ENCODE measurements around the gene ADRA1B. TPM values are rescaled to one million over a fixed set of nuclear protein-coding genes. Genes with fewer than 3 reads are reported as not detected.

ADRA1B gene
- total and polyA plus RNA-seq, 10 of the 15 experiments (the other 5 are each of a cell fraction or from before 2014, with no cell fraction given), result 0.04 TPM; not detected in 9

GRCh38 chr5:159992566-159992965, 76.3 kb downstream of the ADRA1B start:
- 47% methylated on average over 1 of the region's 1 CpG for WGBS (ENCODE audit: insufficient coverage, insufficient replicate concordance, low lambda C conversion rate, missing lambda C conversion rate)
- H3K9ac ChIP-seq (ENCODE audit: control insufficient read depth, insufficient read depth, low read length), result no peak overlapping the region
- peaks cover 6% of the 10 kb centered on the region; the same call in 2 of the 3 replicates for H3K9me3 ChIP-seq (replicated peaks; ENCODE audit: control insufficient read depth, insufficient read depth, low read length)
- H3K4me3 ChIP-seq, result no peak overlapping the region
- no peak overlapping the region for H3K4me2 ChIP-seq (ENCODE audit: control insufficient read depth, insufficient read depth)
- H3K27ac ChIP-seq (ENCODE audit: control insufficient read depth, insufficient read depth), result no peak overlapping the region
- H3K36me3 ChIP-seq (ENCODE audit: control insufficient read depth in 2 of 2, insufficient read depth in 2 of 2, low read length in 1 of 2), result no peaks in the 10 kb centered on the region
- ChIA-PET CTCF (interaction anchor here (1.5 kb wide), 1 partner anchor 30 kb away, joined by 4 read pairs; no protein-coding TSS in a partner anchor), SMC1A (ENCODE audit: uncharacterized antibody, unreplicated experiment) (no interaction called here), RAD21 (ENCODE audit: unreplicated experiment) (no interaction called here), POLR2A (no interaction called here)
- peaks cover 0 to 6% of the 10 kb centered on the region in 2 experiments; a peak in 2 of 4 replicates for H3K27me3 ChIP-seq (replicated peaks in 1 of 2; ENCODE audit: control insufficient read depth in 2 of 2, insufficient read depth in 2 of 2, low read length in 1 of 2)
- TF ChIP-seq HDAC6 (IDR thresholded peaks at IDR 0.05; ENCODE audit: unreplicated experiment) (no peak), MYB (IDR thresholded peaks at IDR 0.05; ENCODE audit: borderline replicate concordance, low read depth, low read length) (no peak), FOS (IDR thresholded peaks at IDR 0.05; ENCODE audit: borderline replicate concordance, extremely low read depth, insufficient read length) (no peak), MLLT1 (IDR thresholded peaks at IDR 0.05) (no peak), REST (IDR thresholded peaks at IDR 0.05; ENCODE audit: low read depth, low read length) (no peak), NR2C1 (IDR thresholded peaks at IDR 0.05) (no peak), BACH1 (IDR thresholded peaks at IDR 0.05; ENCODE audit: borderline replicate concordance) (no peak), ESRRA (IDR thresholded peaks at IDR 0.05; ENCODE audit: low read length) (no peak), ZBTB33 (IDR thresholded peaks at IDR 0.05) (no peak), RELA (IDR thresholded peaks at IDR 0.05; ENCODE audit: borderline replicate concordance, partially characterized antibody) (no peak), ATF3 (IDR thresholded peaks at IDR 0.05; ENCODE audit: borderline replicate concordance, extremely low read depth, low read depth, low read length) (no peak), SMAD5 (IDR thresholded peaks at IDR 0.05; ENCODE audit: low read depth) (no peak), POLR2A (IDR thresholded peaks at IDR 0.05; ENCODE audit: low read depth, low read length) (no peak), IKZF1 (conservative IDR thresholded peaks at IDR 0.05) (no peak), DPF2 (IDR thresholded peaks at IDR 0.05) (no peak), EGR1 (IDR thresholded peaks at IDR 0.05; ENCODE audit: borderline replicate concordance in 1 of 2, low read depth in 2 of 2, low read length in 2 of 2) (no peak), WRNIP1 (IDR thresholded peaks at IDR 0.05; ENCODE audit: borderline replicate concordance, low read depth, low read length) (no peak)
- BruUV-seq (replicated peaks), result no TSS peak
- DNase-seq (ENCODE audit: low read depth, low spot score) (no peak), ATAC-seq (no peak), FAIRE-seq (no peak)
- no peaks in the 10 kb centered on the region for H4K20me1 ChIP-seq (ENCODE audit: control insufficient read depth, insufficient read depth)
- H3K79me2 ChIP-seq (ENCODE audit: control insufficient read depth, insufficient read depth, low read length), result no peaks in the 10 kb centered on the region
- H2AFZ ChIP-seq (ENCODE audit: control insufficient read depth, low read depth, low read length), result no peak overlapping the region
- in situ Hi-C loops (cut with MboI), result no loop called here
- no peaks in the 10 kb centered on the region for H3K4me1 ChIP-seq (ENCODE audit: control insufficient read depth, insufficient read depth, low read length)
- intact Hi-C loops (cut with micrococcal nuclease; ENCODE audit: unreplicated experiment), result no loop called here
